AG04449 (cell line): Measurements from ENCODE around the gene TMEM255B.
"Not testable (repeated sequence)": the region's sequence is repeated elsewhere in the genome, so short reads cannot be mapped to it uniquely, and the experiment has no call there.

Source experiments
- CTCF ChIA-PET: fragments of 350-600 bp; formaldehyde crosslinking; extraction: SDS; loops from one replicate; lab custom pipeline; 2021; ENCODE audit warnings: antibody characterized with exemption; lab: Yijun Ruan, JAX
- POLR2A ChIA-PET: fragments of 400-600, 350-600 bp; formaldehyde crosslinking; extraction: SDS; loops from one replicate; lab custom pipeline; 2020; ENCODE audit warnings: antibody characterized with exemption, inconsistent platforms; lab: Yijun Ruan, JAX
- DNase-seq: peaks from one replicate; pipeline ENCODE4 v3.0.0-alpha.2; 2010; ENCODE audit warnings: low read depth, low spot score
- H3K4me3 ChIP-seq: 2 replicates; pipeline ENCODE4 v1.5.1; 2011; ENCODE audit warnings: low read depth, mild to moderate bottlenecking, control low read depth, low read length
- TF ChIP-seq, protein P1 (sequence below): IDR thresholded peaks from one replicate; pipeline ENCODE4 v1.5.1; 2011; ENCODE audit warnings: mild to moderate bottlenecking, moderate library complexity, low read length, control low read depth, inconsistent platforms; ENCODE audit not compliant: insufficient read depth; ENCODE audit errors: missing control alignments

Gene TMEM255B

DNA sequence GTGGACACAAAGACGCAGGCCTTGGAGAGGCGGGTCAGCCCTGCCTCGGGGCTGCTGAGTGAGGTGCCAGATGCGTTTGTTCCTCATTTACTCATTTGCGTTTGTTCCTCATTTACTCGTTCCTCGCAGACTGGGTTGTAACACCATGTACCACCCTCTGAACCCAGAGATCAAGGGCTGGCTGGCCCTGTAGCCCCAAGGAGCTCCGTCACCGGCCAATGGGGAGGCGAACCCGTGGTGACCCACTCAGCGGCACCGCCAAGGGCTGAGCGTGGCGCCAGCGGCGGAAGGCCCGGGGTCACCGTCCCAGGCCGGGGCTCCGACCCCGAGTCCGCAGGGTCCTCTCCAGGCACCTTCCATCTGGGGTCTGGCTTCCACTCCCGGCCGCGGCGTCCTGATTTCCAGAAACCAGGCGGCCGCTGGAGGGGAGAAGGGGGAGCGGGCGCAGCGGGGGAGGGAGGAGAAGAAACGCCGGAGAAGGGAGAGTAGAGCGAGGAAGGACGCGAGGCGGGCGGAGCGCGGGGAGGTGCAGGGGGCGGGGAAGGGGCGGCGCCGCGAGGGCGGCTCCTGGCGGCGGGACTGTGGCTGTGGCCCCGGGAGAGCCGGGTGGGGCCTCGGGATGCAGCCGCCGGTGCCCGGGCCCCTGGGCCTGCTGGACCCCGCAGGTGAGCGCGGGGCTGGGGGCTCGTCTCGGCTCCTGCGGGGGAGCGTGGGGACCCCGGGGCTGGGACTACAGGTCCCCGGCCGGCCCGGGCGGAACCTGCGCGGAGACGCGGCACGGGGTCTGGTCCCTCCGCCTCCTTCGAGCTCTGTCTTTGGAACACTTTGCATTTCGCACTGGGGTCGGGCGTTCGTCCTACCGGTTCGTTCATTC lies at the start of gene TMEM255B:
TSS of gene TMEM255B (plus strand) at position 576 of the 874 bp plus-strand sequence. CDS start at position 620, 44 bp downstream.
- DNase-seq, result no peak
- peak within 1 kb of the TSS; percentile 59 for H3K4me3 ChIP-seq
- ChIA-PET POLR2A (no interaction called here), CTCF (interaction anchor here (0.7 kb wide), 2 partner anchors 9 to 12 kb away, joined by 3 read pairs; no protein-coding TSS in a partner anchor)
- TF ChIP-seq, protein P1, sequence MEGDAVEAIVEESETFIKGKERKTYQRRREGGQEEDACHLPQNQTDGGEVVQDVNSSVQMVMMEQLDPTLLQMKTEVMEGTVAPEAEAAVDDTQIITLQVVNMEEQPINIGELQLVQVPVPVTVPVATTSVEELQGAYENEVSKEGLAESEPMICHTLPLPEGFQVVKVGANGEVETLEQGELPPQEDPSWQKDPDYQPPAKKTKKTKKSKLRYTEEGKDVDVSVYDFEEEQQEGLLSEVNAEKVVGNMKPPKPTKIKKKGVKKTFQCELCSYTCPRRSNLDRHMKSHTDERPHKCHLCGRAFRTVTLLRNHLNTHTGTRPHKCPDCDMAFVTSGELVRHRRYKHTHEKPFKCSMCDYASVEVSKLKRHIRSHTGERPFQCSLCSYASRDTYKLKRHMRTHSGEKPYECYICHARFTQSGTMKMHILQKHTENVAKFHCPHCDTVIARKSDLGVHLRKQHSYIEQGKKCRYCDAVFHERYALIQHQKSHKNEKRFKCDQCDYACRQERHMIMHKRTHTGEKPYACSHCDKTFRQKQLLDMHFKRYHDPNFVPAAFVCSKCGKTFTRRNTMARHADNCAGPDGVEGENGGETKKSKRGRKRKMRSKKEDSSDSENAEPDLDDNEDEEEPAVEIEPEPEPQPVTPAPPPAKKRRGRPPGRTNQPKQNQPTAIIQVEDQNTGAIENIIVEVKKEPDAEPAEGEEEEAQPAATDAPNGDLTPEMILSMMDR, result peak; percentile 19

DNA sequence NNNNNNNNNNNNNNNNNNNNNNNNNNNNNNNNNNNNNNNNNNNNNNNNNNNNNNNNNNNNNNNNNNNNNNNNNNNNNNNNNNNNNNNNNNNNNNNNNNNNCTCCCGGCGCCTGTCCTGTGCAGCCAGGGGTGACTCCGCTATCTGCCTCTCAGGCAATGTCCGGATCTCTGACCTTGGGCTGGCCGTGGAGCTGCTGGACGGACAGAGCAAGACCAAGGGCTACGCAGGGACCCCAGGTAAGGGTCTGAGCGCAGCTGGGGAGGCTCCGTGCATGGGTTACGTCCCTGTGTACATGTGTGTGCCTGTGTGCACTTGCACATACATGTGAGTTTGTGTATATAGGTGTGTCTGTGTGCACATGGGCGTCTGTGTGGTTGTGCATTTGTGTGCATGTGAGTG lies 36.1 kb upstream of the TMEM255B start:
- TF ChIP-seq, protein P1, result no peak
- ChIA-PET POLR2A (no interaction called here), CTCF (interaction anchor here (2.8 kb wide), 1 partner anchor 56 kb away, joined by 16 read pairs; the partner anchor contains the start of gene GRK1)
- DNase-seq, result no peak
- H3K4me3 ChIP-seq, result no peak overlapping the region

DNA sequence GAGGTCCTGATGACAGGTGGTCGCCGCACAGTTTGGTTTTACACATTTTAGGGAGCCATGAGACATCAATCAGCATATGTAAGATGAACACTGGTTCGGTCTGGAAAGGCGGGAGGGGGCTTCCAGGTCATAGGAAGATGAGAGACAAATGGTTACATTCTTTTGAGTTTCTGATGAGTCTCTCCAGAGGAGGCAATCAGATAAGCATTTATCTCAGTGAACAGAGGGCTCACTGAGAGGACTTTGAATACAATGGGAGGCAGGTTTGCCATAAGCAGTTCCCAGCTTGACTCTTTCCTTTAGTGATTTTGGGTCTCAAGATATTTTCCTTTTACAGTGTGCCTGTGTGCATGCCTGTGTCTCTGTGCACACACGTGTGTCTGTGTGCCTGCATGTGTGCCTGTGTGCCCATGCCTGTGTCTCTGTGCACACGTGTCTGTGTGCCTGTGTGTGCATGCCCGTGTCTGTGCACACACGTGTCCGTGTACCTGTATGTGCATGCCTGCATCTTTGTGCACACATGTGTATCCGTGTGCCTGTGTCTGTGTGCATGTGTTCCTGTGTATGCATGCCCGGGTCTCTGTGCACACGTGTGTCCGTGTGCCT lies 35.5 kb upstream of the TMEM255B start:
- CTCF ChIA-PET, result interaction anchor here (1.6 to 2.8 kb wide), 2 partner anchors 18 to 57 kb away, joined by 6 to 16 read pairs; partner anchors contain the start of gene GRK1
- POLR2A ChIA-PET, result no interaction called here
- DNase-seq, result no peak
- TF ChIP-seq, protein P1, result no peak
- H3K4me3 ChIP-seq, result no peak overlapping the region

DNA sequence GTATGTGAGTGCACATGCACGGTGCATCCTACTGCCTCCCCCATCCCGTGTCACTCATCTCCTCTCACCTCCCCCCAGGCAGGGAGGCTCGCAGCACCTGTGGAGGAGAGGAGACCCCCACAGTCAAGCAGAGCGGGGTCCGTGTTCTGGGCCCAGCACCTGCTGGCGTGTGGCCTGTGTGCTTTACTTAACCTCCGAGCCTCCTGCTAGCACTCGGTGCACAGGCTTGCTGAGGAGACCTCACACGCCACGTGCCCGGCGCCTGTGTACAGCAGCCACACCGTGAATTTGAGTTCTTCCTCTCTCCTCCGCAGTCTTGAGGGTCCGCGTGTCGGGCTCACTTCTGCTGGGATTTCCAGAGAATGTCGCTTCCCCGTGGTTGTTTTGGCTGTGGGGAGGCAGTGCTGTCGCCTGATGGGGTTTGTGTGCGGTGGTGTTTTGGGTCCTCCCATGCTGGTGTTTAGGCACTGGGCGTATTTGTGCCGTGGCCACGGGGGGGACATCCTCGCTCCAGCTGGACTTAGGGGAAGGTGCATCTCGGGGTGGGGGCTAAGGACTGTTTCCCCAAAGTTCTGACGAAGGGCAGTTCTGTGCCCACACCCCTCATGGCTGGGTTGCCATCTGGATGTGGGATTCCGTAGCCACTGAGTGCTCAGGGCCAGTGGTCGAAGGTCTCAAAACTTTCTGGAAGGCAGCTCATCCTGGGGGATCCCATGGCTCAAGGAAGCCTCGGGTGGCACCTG lies 34.8 kb upstream of the TMEM255B start:
- POLR2A ChIA-PET, result no interaction called here
- TF ChIP-seq, protein P1, result no peak

DNA sequence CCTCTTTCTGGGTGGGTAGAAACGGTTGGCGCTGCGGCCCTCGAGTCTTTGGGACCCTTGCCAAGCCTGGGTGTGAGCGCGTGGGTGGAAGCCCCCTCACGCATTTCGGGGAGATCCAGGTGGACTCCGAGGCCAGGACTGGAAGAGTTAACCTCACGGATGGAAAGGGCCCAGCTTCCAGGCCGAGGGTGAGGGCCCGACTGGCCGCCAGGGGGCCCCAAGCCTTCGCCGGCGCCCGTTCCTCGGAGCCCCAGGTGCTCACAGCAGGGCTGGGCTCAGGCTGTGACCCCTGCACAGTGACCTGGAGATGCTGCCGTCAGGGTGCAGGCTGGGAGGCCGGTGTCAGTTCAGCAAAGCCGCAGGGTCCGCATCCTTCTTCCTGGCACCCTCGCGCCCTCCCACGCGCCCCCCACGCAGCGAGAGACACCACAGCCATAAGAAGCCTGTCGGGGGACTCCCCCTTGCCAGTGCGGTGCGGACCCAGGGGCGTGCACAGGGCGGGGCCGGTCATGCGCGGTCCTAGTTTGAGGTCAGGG lies 34.2 kb upstream of the TMEM255B start:
- DNase-seq, result no peak
- TF ChIP-seq, protein P1, result peak; percentile 90
- CTCF ChIA-PET, result interaction anchor here (0.8 to 2.8 kb wide), 13 partner anchors 8 to 505 kb away, joined by 3 to 16 read pairs (median 4); partner anchors contain the start of gene GRK1
- POLR2A ChIA-PET, result no interaction called here
- peak overlapping the region; percentile 46 for H3K4me3 ChIP-seq

More for the DNA sequence above, 34.8 kb upstream of the TMEM255B start:
- CTCF ChIA-PET, result interaction anchor here (0.8 to 2.8 kb wide), 13 partner anchors 9 to 506 kb away, joined by 3 to 16 read pairs (median 4); partner anchors contain the start of gene GRK1
- H3K4me3 ChIP-seq, result no peak overlapping the region
- no peak for DNase-seq

DNA sequence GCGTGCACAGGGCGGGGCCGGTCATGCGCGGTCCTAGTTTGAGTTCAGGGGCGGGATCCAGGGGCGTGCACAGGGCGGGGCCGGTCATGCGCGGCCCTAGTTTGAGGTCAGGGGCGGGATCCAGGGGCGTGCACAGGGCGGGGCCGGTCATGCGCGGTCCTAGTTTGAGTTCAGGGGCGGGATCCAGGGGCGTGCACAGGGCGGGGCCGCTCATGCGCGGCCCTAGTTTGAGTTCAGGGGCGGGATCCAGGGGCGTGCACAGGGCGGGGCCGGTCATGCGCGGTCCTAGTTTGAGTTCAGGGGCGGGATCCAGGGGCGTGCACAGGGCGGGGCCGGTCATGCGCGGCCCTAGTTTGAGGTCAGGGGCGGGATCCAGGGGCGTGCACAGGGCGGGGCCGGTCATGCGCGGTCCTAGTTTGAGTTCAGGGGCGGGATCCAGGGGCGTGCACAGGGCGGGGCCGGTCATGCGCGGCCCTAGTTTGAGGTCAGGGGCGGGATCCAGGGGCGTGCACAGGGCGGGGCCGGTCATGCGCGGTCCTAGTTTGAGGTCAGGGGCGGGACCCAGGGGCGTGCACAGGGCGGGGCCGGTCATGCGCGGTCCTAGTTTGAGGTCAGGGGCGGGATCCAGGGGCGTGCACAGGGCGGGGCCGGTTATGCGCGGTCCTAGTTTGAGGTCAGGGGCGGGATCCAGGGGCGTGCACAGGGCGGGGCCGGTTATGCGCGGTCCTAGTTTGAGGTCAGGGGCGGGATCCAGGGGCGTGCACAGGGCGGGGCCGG lies 33.5 kb upstream of the TMEM255B start:
- CTCF ChIA-PET, result interaction anchor here (1.0 to 2.8 kb wide), 3 partner anchors 59 to 84 kb away, joined by 3 to 16 read pairs (median 5); partner anchors contain the start of gene GRK1
- DNase-seq, H3K4me3 ChIP-seq, POLR2A ChIA-PET: not testable (repeated sequence)

DNA sequence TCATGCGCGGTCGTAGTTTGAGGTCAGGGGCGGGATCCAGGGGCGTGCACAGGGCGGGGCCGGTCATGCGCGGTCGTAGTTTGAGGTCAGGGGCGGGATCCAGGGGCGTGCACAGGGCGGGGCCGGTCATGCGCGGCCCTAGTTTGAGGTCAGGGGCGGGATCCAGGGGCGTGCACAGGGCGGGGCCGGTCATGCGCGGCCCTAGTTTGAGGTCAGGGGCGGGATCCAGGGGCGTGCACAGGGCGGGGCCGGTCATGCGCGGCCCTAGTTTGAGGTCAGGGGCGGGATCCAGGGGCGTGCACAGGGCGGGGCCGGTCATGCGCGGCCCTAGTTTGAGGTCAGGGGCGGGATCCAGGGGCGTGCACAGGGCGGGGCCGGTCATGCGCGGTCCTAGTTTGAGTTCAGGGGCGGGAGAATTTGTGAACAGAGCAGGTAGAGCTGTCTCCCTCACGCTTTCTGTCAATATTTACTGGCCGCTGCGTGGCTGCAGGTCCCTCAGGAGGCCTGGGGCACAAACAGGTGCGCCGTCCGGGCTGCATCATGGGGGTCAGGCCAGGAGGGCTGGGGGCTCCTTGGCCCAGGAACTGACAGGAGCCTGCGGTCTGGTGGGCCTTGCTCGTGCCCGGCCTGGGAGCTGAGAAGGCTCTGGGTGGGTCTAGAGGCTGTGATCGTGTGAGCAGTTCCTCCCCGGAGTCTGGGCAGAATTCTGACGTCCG lies 32.8 kb upstream of the TMEM255B start:
- DNase-seq, H3K4me3 ChIP-seq, POLR2A ChIA-PET: not testable (repeated sequence)
- CTCF ChIA-PET, result interaction anchor here (1.0 kb wide), 1 partner anchor 17 kb away, joined by 3 read pairs; no protein-coding TSS in a partner anchor
